MCF 10A (cell line): ENCODE measurements around the gene SIN3B. TPM values are rescaled to one million over a fixed set of nuclear protein-coding genes. Genes with fewer than 3 reads are reported as not detected.

Experiments
- BruUV-seq: library from RNA; stranded (reverse); fragments of 400-500 nt; replicated peaks from 2 replicates; lab custom pipeline; 2021; lab: Mats Ljungman, UMichigan
- CTCF ChIA-PET: fragments of 300-600 bp; sonication (Branson Sonifier 250); formaldehyde crosslinking; extraction: SDS; loops from one replicate; lab custom pipeline; 2021; ENCODE audit warnings: antibody characterized with exemption, inconsistent platforms; lab: Yijun Ruan, JAX
- POLR2A ChIA-PET: fragments of 300-600, 350-650 bp; sonication (Branson Sonifier 250); formaldehyde crosslinking; extraction: SDS; loops from one replicate; lab custom pipeline; 2020; ENCODE audit warnings: antibody characterized with exemption, inconsistent platforms; lab: Yijun Ruan, JAX
- DNase-seq: peaks from one replicate; pipeline ENCODE4 v3.0.0-alpha.2; 2018; ENCODE audit not compliant: unreplicated experiment
- H3K27ac Mint-ChIP-seq: one replicate; pipeline ENCODE4 v1.8.0; 2022; ENCODE audit warnings: mild to moderate bottlenecking, low read depth, mixed read lengths; ENCODE audit not compliant: unreplicated experiment
- H3K27me3 Mint-ChIP-seq: one replicate; pipeline ENCODE4 v1.8.0; 2022; ENCODE audit warnings: mixed read lengths; ENCODE audit not compliant: insufficient read depth, unreplicated experiment
- H3K36me3 Mint-ChIP-seq: one replicate; pipeline ENCODE4 v1.8.0; 2022; ENCODE audit warnings: mild to moderate bottlenecking, moderate library complexity, mixed read lengths; ENCODE audit not compliant: insufficient read depth, unreplicated experiment
- H3K4me1 Mint-ChIP-seq: one replicate; pipeline ENCODE4 v1.8.0; 2022; ENCODE audit warnings: mixed read lengths; ENCODE audit not compliant: insufficient read depth, unreplicated experiment
- H3K4me3 Mint-ChIP-seq: one replicate; pipeline ENCODE4 v1.8.0; 2022; ENCODE audit warnings: mild to moderate bottlenecking, moderate library complexity, mixed read lengths; ENCODE audit not compliant: unreplicated experiment
- H3K9me3 Mint-ChIP-seq: one replicate; pipeline ENCODE4 v1.8.0; 2022; ENCODE audit warnings: mixed read lengths; ENCODE audit not compliant: unreplicated experiment
- intact Hi-C: fragments of 100-400 bp; cut with micrococcal nuclease; formaldehyde crosslinking; loops from 2 replicates; pipeline ENCODE4 v1.14.1; 2022
- total RNA-seq: library from RNA; stranded (reverse); gene quantifications from 2 replicates; pipeline ENCODE4 v1.2.3, GENCODE V29; 2022
- TF ChIP-seq, protein P1 (sequence below): fragments of 200-600 bp; IDR thresholded peaks from one replicate; pipeline ENCODE4 v1.8.0; 2022; ENCODE audit warnings: antibody characterized with exemption, mild to moderate bottlenecking; ENCODE audit not compliant: unreplicated experiment

SIN3B gene
- total RNA-seq, 1 experiment from 2014 or later = 56.0 TPM

DNA sequence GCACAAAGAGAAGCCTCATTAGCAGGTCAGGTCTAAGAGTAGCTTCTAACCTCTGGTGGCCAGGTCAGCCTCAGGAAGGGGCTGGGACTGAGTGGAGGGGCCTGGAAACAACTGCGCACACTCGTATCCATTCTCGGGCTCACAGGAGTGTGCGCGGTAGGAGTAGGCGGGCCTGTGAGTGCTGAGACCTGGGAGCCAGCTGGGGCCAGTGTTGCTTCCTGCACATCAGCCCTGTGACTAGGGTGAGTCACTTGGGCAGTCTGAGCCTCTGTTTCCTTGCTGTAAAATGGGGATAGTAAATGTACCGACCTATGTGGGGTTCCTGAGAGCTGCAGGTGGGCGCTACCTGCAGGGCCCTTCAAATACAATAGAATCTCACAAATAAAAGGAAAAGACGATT, 26.9 kb downstream of the SIN3B start:
- Mint-ChIP-seq H3K4me1 (no peaks in the 10 kb centered on the region), H3K36me3 (peaks cover 70% of the 10 kb centered on the region), H3K4me3 (no peak overlapping the region), H3K9me3 (no peaks in the 10 kb centered on the region), H3K27ac (no peak overlapping the region), H3K27me3 (no peaks in the 10 kb centered on the region)
- TF ChIP-seq, protein P1, sequence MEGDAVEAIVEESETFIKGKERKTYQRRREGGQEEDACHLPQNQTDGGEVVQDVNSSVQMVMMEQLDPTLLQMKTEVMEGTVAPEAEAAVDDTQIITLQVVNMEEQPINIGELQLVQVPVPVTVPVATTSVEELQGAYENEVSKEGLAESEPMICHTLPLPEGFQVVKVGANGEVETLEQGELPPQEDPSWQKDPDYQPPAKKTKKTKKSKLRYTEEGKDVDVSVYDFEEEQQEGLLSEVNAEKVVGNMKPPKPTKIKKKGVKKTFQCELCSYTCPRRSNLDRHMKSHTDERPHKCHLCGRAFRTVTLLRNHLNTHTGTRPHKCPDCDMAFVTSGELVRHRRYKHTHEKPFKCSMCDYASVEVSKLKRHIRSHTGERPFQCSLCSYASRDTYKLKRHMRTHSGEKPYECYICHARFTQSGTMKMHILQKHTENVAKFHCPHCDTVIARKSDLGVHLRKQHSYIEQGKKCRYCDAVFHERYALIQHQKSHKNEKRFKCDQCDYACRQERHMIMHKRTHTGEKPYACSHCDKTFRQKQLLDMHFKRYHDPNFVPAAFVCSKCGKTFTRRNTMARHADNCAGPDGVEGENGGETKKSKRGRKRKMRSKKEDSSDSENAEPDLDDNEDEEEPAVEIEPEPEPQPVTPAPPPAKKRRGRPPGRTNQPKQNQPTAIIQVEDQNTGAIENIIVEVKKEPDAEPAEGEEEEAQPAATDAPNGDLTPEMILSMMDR = no peak
- no TSS peak for BruUV-seq
- ChIA-PET CTCF (interaction anchor here (0.6 kb wide), 1 partner anchor 64 kb away, joined by 3 read pairs; no protein-coding TSS in a partner anchor), POLR2A (no interaction called here)
- intact Hi-C loops = no loop called here
- DNase-seq = no peak

DNA sequence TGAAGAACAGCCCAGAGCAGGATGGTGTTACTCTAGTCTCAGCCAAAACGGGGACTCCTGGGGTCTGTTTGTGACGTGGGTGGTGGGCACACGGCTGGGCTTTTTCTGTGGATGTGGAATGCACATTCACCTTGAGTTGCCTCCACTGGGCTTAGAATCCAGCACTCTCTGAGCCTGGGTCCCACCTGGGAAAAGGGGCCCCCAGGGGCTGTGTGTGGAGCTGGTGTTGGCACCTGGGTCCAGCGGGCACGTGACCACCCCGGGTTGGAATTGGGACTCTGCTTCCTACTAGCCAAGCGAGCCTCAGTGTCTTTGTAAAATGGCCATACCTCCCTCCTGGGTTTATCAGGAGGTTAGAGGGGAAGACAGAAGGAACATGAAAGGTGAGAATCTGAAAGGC, 30.4 kb downstream of the SIN3B start:
- POLR2A ChIA-PET = no interaction called here
- CTCF ChIA-PET = interaction anchor here (0.7 kb wide), 1 partner anchor 20 kb away, joined by 3 read pairs; no protein-coding TSS in a partner anchor

DNA sequence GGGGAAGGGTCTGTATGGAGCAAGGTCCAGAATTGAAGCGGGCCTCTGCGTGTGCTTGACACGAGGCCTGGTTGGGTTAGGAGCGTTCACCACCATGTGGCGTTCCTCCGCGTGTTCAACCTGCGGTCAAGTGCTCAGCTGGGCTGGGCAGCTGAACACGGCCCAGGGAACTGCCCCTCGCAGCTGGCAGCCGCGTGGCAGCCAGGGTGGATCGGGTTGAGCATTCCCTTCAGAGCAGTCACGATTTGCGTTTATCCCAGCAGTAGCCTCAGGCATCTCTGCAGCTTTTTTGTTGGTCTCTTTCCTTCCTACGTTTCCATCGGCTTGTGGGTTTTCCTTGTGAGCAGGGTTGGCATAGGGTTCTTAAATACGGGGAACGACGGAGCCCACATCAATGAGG, 30.9 kb downstream of the SIN3B start:
- BruUV-seq = no TSS peak
- intact Hi-C loops = no loop called here
- no peak for DNase-seq
- ChIA-PET CTCF (interaction anchor here (0.6 to 0.7 kb wide), 2 partner anchors 20 to 192 kb away, joined by 3 read pairs; no protein-coding TSS in a partner anchor), POLR2A (interaction anchor here (0.6 to 0.8 kb wide), 2 partner anchors 13 to 98 kb away, joined by 4 read pairs; no protein-coding TSS in a partner anchor)
- Mint-ChIP-seq H3K36me3 (peaks cover 71% of the 10 kb centered on the region), H3K4me3 (no peak overlapping the region), H3K27ac (no peak overlapping the region), H3K27me3 (no peaks in the 10 kb centered on the region), H3K9me3 (no peaks in the 10 kb centered on the region), H3K4me1 (no peaks in the 10 kb centered on the region)
- TF ChIP-seq, protein P1 = no peak

More for the DNA sequence above, 30.4 kb downstream of the SIN3B start:
- intact Hi-C loops = no loop called here
- Mint-ChIP-seq H3K4me3 (no peak overlapping the region), H3K27ac (no peak overlapping the region), H3K27me3 (no peaks in the 10 kb centered on the region), H3K4me1 (no peaks in the 10 kb centered on the region), H3K9me3 (no peaks in the 10 kb centered on the region), H3K36me3 (peaks cover 71% of the 10 kb centered on the region)
- DNase-seq = no peak
- no TSS peak for BruUV-seq
- TF ChIP-seq, protein P1 = no peak

DNA sequence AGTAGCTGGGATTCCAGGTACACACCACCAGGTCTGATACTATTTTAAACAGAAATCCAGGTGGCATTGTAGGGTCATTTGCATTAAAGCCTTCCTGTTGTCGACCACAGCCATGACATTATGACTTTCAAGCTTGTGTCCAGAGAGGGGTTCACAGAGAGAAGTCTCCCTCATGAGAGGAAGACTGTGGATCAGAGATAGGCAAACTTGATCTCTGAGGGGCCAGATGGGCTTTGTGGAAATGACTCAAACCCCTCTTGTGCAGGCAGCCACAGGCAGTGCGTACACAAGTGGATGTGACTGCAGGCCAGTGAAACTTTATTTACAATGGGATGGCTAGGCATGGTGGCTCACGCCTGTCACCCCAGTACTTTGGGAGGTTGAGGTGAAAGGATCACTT, 31.8 kb downstream of the SIN3B start:
- TF ChIP-seq, protein P1 = no peak
- no peaks in the 10 kb centered on the region for H3K27me3 Mint-ChIP-seq
- ChIA-PET CTCF (interaction anchor here (0.6 kb wide), 1 partner anchor 59 kb away, joined by 3 read pairs; no protein-coding TSS in a partner anchor), POLR2A (interaction anchor here (0.8 kb wide), 1 partner anchor 14 kb away, joined by 4 read pairs; no protein-coding TSS in a partner anchor)
- H3K4me3 Mint-ChIP-seq = no peak overlapping the region
- H3K4me1 Mint-ChIP-seq = no peaks in the 10 kb centered on the region
- no peak for DNase-seq
- intact Hi-C loops = no loop called here
- H3K9me3 Mint-ChIP-seq = no peaks in the 10 kb centered on the region
- BruUV-seq = no TSS peak
- no peak overlapping the region for H3K27ac Mint-ChIP-seq
- peaks cover 69% of the 10 kb centered on the region for H3K36me3 Mint-ChIP-seq
